GM19463 (cell line): Measurements from ENCODE around the gene TNNC2.

ENCODE experiments used
- ATAC-seq: cut with Tn5 transposase; IDR thresholded peaks from one replicate; pipeline ENCODE4 v1.9.1; 2021; ENCODE audit warnings: mild to moderate bottlenecking, moderate library complexity; ENCODE audit not compliant: unreplicated experiment

Gene TNNC2

DNA sequence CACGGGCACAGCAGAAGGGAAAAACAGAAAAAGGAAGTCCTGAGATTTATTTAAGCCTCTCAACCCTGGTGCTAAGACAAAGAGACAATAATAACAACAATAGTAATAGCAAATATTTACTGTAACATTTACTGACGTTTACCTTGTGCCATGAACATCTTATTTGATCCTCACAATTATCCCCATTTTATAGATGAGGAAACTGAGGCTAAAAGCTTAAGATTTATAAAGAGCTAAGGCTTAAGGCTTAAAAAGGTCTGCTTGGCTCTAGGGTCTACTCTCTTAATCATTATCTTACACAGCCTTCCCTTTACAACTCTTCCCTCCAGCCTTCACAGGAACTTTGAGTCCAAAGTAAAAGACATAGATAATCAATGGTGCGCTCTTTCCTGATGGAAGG, 38.8 kb downstream of the TNNC2 start:
- ATAC-seq = no peak

- no peak for ATAC-seq
Observed at GRCh38 chr20:45783656-45784294, 43.3 kb downstream of the TNNC2 start.

DNA sequence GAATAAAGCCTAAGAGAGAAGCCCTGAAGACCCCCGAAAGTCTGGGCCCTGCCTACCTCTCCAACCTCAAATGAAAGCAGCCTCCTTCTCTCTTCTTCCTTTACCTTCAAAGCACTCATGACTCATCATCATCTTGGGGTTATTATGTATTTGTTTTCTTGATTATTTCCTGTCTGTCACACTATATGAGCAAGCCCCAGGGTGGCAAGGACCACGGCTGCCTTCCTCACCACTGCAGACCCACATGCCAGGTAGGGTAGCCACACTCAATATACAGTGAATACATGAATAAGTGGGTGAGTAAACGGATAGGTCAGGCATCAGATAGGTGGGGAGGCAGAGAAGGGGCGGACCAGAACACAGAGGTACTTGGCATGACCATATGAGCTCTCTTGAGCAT, 44.2 kb downstream of the TNNC2 start:
- ATAC-seq = no peak

- ATAC-seq = no peak
Observed at GRCh38 chr20:45781391-45781931, 45.7 kb downstream of the TNNC2 start.

DNA sequence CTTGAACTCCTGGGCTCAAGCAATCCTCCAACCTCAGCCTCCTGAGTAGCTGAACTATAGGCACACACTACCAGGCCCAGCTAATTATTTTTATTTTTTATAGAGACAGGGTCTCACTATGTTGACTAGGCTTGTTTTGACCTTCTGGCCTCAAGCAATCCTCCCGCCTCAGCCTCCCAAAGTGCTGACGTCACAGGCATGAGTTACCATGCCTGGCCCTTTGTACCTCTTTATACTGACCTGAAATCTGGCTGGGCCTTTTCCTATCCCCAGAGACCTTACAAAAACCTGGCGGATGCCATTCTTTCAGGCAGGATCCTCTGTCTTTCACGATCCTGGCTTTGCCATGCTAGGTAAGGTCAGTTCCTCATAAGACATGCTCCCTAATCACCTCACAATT, 47.0 kb downstream of the TNNC2 start:
- ATAC-seq = no peak

- no peak for ATAC-seq
Observed at GRCh38 chr20:45779011-45779915, 47.8 kb downstream of the TNNC2 start.

DNA sequence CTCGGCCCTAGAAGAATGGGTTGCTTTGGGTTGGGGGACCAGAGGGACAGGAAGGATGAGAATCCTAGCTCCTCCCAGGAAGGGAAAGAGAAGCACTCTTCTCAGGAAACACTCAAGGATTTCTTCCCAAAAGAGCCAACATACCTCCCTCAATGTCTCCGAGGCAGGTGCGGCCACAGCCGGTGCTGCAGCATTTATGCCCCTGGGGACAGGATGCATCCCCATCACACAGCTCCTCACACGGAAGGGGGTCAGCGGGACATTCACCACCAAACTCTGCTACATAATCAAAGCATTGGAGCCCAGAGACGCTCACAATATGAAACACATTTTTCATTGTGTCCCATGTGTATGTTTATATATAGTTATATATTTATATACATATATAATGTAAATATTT, 50.2 kb downstream of the TNNC2 start:
- no peak for ATAC-seq

GRCh38 chr20:45775411-45775810, 51.7 kb downstream of the TNNC2 start:
- no peak for ATAC-seq

DNA sequence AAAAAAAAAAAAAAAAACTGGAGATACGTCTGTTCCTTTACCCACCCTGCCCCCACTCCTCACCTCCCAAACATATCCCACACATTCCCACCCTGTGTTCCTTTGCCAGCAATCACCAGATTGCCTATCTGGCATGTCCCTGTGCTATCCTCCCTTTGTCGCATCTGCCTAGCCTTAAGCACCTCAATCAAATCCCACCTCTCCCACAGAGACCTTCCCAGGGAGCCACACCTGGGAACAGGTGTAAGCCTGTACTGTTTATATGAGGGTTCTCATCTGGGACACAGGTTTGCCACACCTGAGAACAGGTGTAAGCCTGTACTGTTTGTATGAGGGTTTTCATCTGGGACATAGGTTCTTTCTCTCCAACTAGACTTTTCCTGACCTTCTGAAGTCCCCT, 52.2 kb downstream of the TNNC2 start:
- ATAC-seq = no peak
